K562 (cell line): ENCODE results near the gene MTMR10. TPM values are rescaled to one million over a fixed set of nuclear protein-coding genes. Genes with fewer than 3 reads are reported as not detected.
A peak's percentile ranks its signal among the peaks of the same experiment; 100 is the strongest.

ENCODE experiments used
- ARID1B ChIP-seq: fragments of 450-650 bp; IDR thresholded peaks from 2 replicates; pipeline ENCODE4 v1.6.1; 2016; ENCODE audit warnings: antibody characterized with exemption, mild to moderate bottlenecking, inconsistent platforms
- CBX1 ChIP-seq: sonication (generic); IDR thresholded peaks from 2 replicates; pipeline ENCODE4 v1.6.1; 2016; ENCODE audit warnings: antibody characterized with exemption, low read depth, mild to moderate bottlenecking
- DIDO1 ChIP-seq: fragments of 450-650 bp; IDR thresholded peaks from 2 replicates; pipeline ENCODE4 v1.6.1; 2016; ENCODE audit warnings: low read depth, missing biosample characterization, missing genetic modification characterization
- FOXM1 ChIP-seq, 2 experiments: fragments of 450-650 bp in 1 of 2; sonication (generic) in 1 of 2; formaldehyde crosslinking in 1 of 2; IDR thresholded peaks; 2 replicates each; pipeline versions ENCODE4 v1.6.1 to v1.9.0; 2017 to 2022; ENCODE audit warnings: low read depth in 2 of 2, mild to moderate bottlenecking in 2 of 2, missing genetic modification reagents in 1 of 2, moderate library complexity in 1 of 2
- KHSRP ChIP-seq: fragments of 450-650 bp; IDR thresholded peaks from 2 replicates; pipeline ENCODE4 v1.6.1; 2017
- MCM7 ChIP-seq, 2 experiments: fragments of 450-650 bp; IDR thresholded peaks; 2 replicates each; pipeline ENCODE4 v1.6.1; 2016 to 2018
- MEF2D ChIP-seq: conservative IDR thresholded peaks from 2 replicates; pipeline ENCODE4 v1.6.1; 2016; ENCODE audit warnings: low read depth, missing genetic modification characterization, missing compliant biosample characterization
- NCOA1 ChIP-seq: fragments of 450-650 bp; IDR thresholded peaks from 2 replicates; pipeline ENCODE4 v1.6.1; 2016; ENCODE audit warnings: low read depth
- POLR2A ChIP-seq: fragments of 450-650 bp; conservative IDR thresholded peaks from 2 replicates; pipeline ENCODE4 v1.6.1; 2016
- POLR2AphosphoS5 ChIP-seq: IDR thresholded peaks from 2 replicates; pipeline ENCODE4 v1.6.1; 2011; ENCODE audit warnings: mild to moderate bottlenecking, low read depth, low read length, moderate library complexity; ENCODE audit not compliant: control insufficient read depth, insufficient read depth
- RBM22 ChIP-seq: fragments of 200-400 bp; formaldehyde crosslinking; IDR thresholded peaks from 2 replicates; pipeline ENCODE4 v1.6.1; 2018; ENCODE audit warnings: low read length, low read depth; ENCODE audit not compliant: poor library complexity, severe bottlenecking
- SMAD2 ChIP-seq: fragments of 150-350 bp; IDR thresholded peaks from 2 replicates; pipeline ENCODE4 v1.6.1; 2014; ENCODE audit warnings: low read depth, mild to moderate bottlenecking, low read length
- SMARCC2 ChIP-seq: fragments of 450-650 bp; IDR thresholded peaks from 2 replicates; pipeline ENCODE4 v1.6.1; 2017; ENCODE audit warnings: antibody characterized with exemption, moderate library complexity, mild to moderate bottlenecking, low read depth
- TAF7 ChIP-seq: fragments of 450-650 bp; IDR thresholded peaks from 2 replicates; pipeline ENCODE4 v1.6.1; 2016; ENCODE audit warnings: missing genetic modification characterization, missing compliant biosample characterization
- TFAM ChIP-seq: fragments of 250-450 bp; sonication (Bioruptor Pico); conservative IDR thresholded peaks from 2 replicates; pipeline ENCODE4 v1.5.0; 2021; ENCODE audit warnings: mild to moderate bottlenecking, moderate library complexity
- ZNF655 ChIP-seq: fragments of 250-450 bp; sonication (Bioruptor Pico); IDR thresholded peaks from 2 replicates; pipeline ENCODE4 v1.5.0; 2021
- ZNF764 ChIP-seq: fragments of 250-450 bp; sonication (Bioruptor Pico); IDR thresholded peaks from 2 replicates; pipeline ENCODE4 v1.4.0; 2020; ENCODE audit warnings: low read depth, mild to moderate bottlenecking, moderate library complexity
- ZNF785 ChIP-seq: fragments of 250-450 bp; sonication (Bioruptor Pico); IDR thresholded peaks from 2 replicates; pipeline ENCODE4 v1.4.0; 2020; ENCODE audit warnings: mild to moderate bottlenecking
- polyA plus RNA-seq, 8 experiments: library from polyadenylated mRNA; depleted of rRNA in 4 of 8; stranded (reverse) in 5 of 8; unstranded in 3 of 8; fragments of >200 nt; fragmentation: Nextera tagmentation in 2 of 8; fragmentation: Illumina TruSeq in 1 of 8; extraction: Ambion mirVana in 2 of 8; extraction: Trizol in 1 of 8; gene quantifications; 2 replicates each; pipeline versions ENCODE4 v1.2.1 to v1.2.3, GENCODE V29; 2011 to 2014; ENCODE audit warnings: inconsistent platforms in 1 of 8, missing spikeins in 1 of 8
- total RNA-seq, 7 experiments: library from RNA; depleted of rRNA in 6 of 7; stranded (reverse); fragments of >200 nt in 6 of 7; fragmentation: Illumina TruSeq in 2 of 7; extraction: Trizol in 2 of 7; gene quantifications; 2 replicates each; pipeline versions ENCODE4 v1.2.1 to v1.2.3, GENCODE V29; 2011 to 2021; ENCODE audit warnings: low replicate concordance in 1 of 7
- TF ChIP-seq, protein P1 (sequence below): fragments of 450-650 bp; IDR thresholded peaks from 2 replicates; pipeline ENCODE4 v1.6.1; 2017; ENCODE audit warnings: mild to moderate bottlenecking, moderate library complexity
- TF ChIP-seq, protein P2 (sequence below), 2 experiments: fragments of 200-800 bp in 1 of 2; sonication (Bioruptor generic) in 1 of 2; sonication (generic) in 1 of 2; formaldehyde crosslinking in 1 of 2; IDR thresholded peaks in 1 of 2; conservative IDR thresholded peaks in 1 of 2; 2 replicates each; pipeline versions ENCODE4 v1.5.0 to v1.6.1; 2016 to 2020; ENCODE audit warnings: missing compliant biosample characterization in 1 of 2, missing genetic modification characterization in 1 of 2, missing genetic modification reagents in 1 of 2

Gene MTMR10
- total and polyA plus RNA-seq, 9 of the 15 experiments (the other 6 are each of a cell fraction or from before 2014, with no cell fraction given): 1.6 to 6.8 (median 4.8) TPM

DNA sequence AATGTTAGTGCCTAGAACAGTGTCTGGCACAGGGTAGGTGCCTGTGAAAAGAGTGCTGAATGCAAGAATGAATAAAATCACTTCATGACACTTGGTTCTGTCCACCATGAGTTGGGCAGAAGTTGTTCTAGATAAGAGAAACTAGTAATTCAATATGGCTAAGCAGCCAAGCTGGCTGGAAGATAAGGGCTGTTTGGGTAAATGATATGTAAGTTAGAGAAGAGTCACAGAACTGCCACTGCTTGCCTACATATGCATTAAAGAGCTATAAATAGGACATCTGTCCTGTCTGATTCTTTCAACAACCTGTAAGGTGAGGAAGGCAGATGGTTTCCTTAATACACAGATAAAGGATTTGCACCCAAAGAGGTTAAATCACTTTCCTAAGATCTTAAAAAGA lies 13.1 kb downstream of the MTMR10 start (continued):
- TF ChIP-seq, protein P1, sequence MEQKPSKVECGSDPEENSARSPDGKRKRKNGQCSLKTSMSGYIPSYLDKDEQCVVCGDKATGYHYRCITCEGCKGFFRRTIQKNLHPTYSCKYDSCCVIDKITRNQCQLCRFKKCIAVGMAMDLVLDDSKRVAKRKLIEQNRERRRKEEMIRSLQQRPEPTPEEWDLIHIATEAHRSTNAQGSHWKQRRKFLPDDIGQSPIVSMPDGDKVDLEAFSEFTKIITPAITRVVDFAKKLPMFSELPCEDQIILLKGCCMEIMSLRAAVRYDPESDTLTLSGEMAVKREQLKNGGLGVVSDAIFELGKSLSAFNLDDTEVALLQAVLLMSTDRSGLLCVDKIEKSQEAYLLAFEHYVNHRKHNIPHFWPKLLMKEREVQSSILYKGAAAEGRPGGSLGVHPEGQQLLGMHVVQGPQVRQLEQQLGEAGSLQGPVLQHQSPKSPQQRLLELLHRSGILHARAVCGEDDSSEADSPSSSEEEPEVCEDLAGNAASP: no peak
- TF ChIP-seq ARID1B (peak; percentile 96), POLR2A (no peak), SMARCC2 (peak; percentile 75), MEF2D (tag) (peak; percentile 96), KHSRP (peak; percentile 81), NCOA1 (peak; percentile 65; the same call in 1 of the 2 replicates), SMAD2 (no peak), TAF7 (no peak), ZNF655 (CRISPR knock-in tag) (no peak), DIDO1 (tag) (no peak), ZNF785 (no peak), POLR2AphosphoS5 (peak; percentile 93), RBM22 (no peak), CBX1 (no peak), ZNF764 (CRISPR knock-in tag) (no peak), FOXM1 (IDR thresholded peaks at IDR 0.05; ENCODE audit: low read depth) (peak; percentile 90), FOXM1 (CRISPR knock-in tag; IDR thresholded peaks at IDR 0.05; ENCODE audit: low read depth) (no peak), MCM7 (IDR thresholded peaks at IDR 0.05) (no peak), TFAM (CRISPR knock-in tag) (no peak)
- TF ChIP-seq, protein P2, sequence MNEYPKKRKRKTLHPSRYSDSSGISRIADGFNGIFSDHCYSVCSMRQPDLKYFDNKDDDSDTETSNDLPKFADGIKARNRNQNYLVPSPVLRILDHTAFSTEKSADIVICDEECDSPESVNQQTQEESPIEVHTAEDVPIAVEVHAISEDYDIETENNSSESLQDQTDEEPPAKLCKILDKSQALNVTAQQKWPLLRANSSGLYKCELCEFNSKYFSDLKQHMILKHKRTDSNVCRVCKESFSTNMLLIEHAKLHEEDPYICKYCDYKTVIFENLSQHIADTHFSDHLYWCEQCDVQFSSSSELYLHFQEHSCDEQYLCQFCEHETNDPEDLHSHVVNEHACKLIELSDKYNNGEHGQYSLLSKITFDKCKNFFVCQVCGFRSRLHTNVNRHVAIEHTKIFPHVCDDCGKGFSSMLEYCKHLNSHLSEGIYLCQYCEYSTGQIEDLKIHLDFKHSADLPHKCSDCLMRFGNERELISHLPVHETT (CRISPR knock-in tag; conservative IDR thresholded peaks at IDR 0.05 in 1 of 2, IDR thresholded peaks at IDR 0.05 in 1 of 2): peak in 1 of 2 experiments; percentile 80; a peak in 2 of 4 replicates
